T-helper 17 cell (primary cell): ENCODE measurements around the gene ABHD15. TPM values are rescaled to one million over a fixed set of nuclear protein-coding genes. Genes with fewer than 3 reads are reported as not detected.
"Not testable (repeated sequence)": the region's sequence is repeated elsewhere in the genome, so short reads cannot be mapped to it uniquely, and the experiment has no call there.

ENCODE experiments used
- ATAC-seq: fragments of 150-1000 bp; cut with Tn5 transposase; 2 replicates; pipeline ENCODE4 v1.10.0; 2021; ENCODE audit warnings: mild to moderate bottlenecking, moderate library complexity
- DNase-seq, 3 donors: peaks; one replicate each; pipeline versions ENCODE4 v3.0.0 to v3.0.0-alpha.2; 2020 to 2021
- H3K9me3 ChIP-seq: one replicate; pipeline ENCODE4 v1.7.0; 2013; ENCODE audit warnings: low read length, mild to moderate bottlenecking; ENCODE audit not compliant: control insufficient read depth, poor library complexity, severe bottlenecking
- H3K27ac Mint-ChIP-seq: one replicate; pipeline ENCODE4 v1.8.0; 2022; ENCODE audit warnings: mild to moderate bottlenecking, moderate library complexity, mixed read lengths
- H3K27me3 Mint-ChIP-seq: one replicate; pipeline ENCODE4 v1.8.0; 2022; ENCODE audit warnings: mixed read lengths
- H3K36me3 Mint-ChIP-seq: one replicate; pipeline ENCODE4 v1.8.0; 2022; ENCODE audit warnings: low read depth, mixed read lengths
- H3K4me1 Mint-ChIP-seq: one replicate; pipeline ENCODE4 v1.8.0; 2022; ENCODE audit warnings: mild to moderate bottlenecking, mixed read lengths
- H3K4me3 Mint-ChIP-seq: one replicate; pipeline ENCODE4 v1.8.0; 2022; ENCODE audit warnings: mild to moderate bottlenecking, moderate library complexity, mixed read lengths
- total RNA-seq, 4 donors: library from RNA in 2 of 4; stranded (reverse) in 2 of 4; gene quantifications; one replicate each; pipeline ENCODE4 v1.2.3 and lab custom pipeline; 2022 to 2026

The ABHD15 gene
- total RNA-seq, 2 donors from 2014 or later, result 14.2 to 15.6 TPM

GRCh38 chr17:29563816-29564215, 3.0 kb downstream of the ABHD15 start:
- no peak for ATAC-seq
- peaks cover 32% of the 10 kb centered on the region for H3K4me1 Mint-ChIP-seq
- H3K9me3 ChIP-seq, result no peaks in the 10 kb centered on the region
- H3K36me3 Mint-ChIP-seq, result no peaks in the 10 kb centered on the region
- H3K4me3 Mint-ChIP-seq, result no peak overlapping the region
- H3K27me3 Mint-ChIP-seq, result no peaks in the 10 kb centered on the region
- peak overlapping the region; percentile 47 for H3K27ac Mint-ChIP-seq
- no peak for DNase-seq

DNA sequence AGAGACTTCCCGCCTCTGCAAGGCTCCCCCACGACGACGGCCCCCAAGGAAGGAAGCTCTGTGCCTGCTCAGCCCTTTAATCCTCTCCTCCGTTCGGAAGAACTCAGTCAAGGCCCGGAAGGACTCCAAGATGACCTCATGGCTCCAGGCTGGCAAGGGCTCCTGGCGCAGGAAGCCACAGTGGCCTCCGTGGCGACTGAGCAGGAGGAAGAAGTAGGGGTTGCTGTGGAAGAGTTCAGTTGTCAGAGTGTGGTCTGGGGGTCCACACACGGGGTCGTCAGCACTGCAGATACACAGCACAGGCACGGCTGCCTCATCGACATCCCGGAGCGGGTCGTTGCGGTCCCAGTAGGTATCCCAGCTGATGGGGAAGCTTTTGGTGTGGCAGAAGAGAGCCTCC, 4.2 kb downstream of the ABHD15 start:
- Mint-ChIP-seq H3K27me3 (no peaks in the 10 kb centered on the region), H3K36me3 (no peaks in the 10 kb centered on the region), H3K4me3 (no peak overlapping the region), H3K27ac (peak overlapping the region; percentile 90), H3K4me1 (peaks cover 30% of the 10 kb centered on the region)
- H3K9me3 ChIP-seq, result no peaks in the 10 kb centered on the region
- DNase-seq (no peak), ATAC-seq (no peak)

- H3K27me3 Mint-ChIP-seq, result no peaks in the 10 kb centered on the region
- no peaks in the 10 kb centered on the region for H3K36me3 Mint-ChIP-seq
- peak; percentile 5 for ATAC-seq
- no peaks in the 10 kb centered on the region for H3K9me3 ChIP-seq
- DNase-seq, result no peak
- H3K27ac Mint-ChIP-seq, result peak overlapping the region; percentile 90
- H3K4me1 Mint-ChIP-seq, result peaks cover 37% of the 10 kb centered on the region
- H3K4me3 Mint-ChIP-seq, result peak overlapping the region; percentile 33
Measured at GRCh38 chr17:29561554-29562517, 5.0 kb downstream of the ABHD15 start.

- Mint-ChIP-seq H3K27ac (no peak overlapping the region), H3K27me3 (no peaks in the 10 kb centered on the region), H3K4me3 (no peak overlapping the region), H3K36me3 (no peaks in the 10 kb centered on the region), H3K4me1 (peaks cover 31% of the 10 kb centered on the region)
- H3K9me3 ChIP-seq, result no peaks in the 10 kb centered on the region
- ATAC-seq (peak; percentile 28), DNase-seq (no peak)
Measured at GRCh38 chr17:29560316-29560715, 6.5 kb downstream of the ABHD15 start.

GRCh38 chr17:29559640-29560039, 7.2 kb downstream of the ABHD15 start:
- H3K9me3 ChIP-seq, result no peaks in the 10 kb centered on the region
- Mint-ChIP-seq H3K36me3 (no peaks in the 10 kb centered on the region), H3K27me3 (no peaks in the 10 kb centered on the region), H3K4me1 (peaks cover 30% of the 10 kb centered on the region), H3K27ac (no peak overlapping the region), H3K4me3 (no peak overlapping the region)
- ATAC-seq (no peak), DNase-seq (no peak)

DNA sequence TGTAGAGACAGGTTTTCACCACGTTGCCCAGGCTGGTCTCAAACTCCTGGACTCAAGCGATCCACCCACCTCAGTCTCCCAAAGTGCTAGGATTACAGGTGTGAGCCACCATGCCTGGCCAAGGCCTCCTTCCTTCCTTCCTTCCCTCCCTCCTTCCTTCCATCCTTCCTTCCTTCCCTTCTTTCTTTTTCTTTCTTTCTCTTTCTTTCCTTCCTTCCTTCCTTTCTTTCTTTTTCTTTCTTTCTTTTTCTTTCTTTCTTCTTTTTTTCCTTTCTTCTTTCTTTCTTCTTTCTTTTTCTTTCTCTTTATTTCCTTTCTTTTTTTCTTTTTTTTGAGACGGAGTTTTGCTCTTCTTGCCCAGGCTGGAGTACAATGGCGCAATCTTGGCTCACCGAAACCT, 8.7 kb downstream of the ABHD15 start:
- ATAC-seq, H3K4me3 Mint-ChIP-seq, H3K36me3 Mint-ChIP-seq, H3K9me3 ChIP-seq, H3K27me3 Mint-ChIP-seq, DNase-seq: not testable (repeated sequence)
- peak overlapping the region; percentile 1 for H3K27ac Mint-ChIP-seq
- peaks cover 23% of the 10 kb centered on the region for H3K4me1 Mint-ChIP-seq

DNA sequence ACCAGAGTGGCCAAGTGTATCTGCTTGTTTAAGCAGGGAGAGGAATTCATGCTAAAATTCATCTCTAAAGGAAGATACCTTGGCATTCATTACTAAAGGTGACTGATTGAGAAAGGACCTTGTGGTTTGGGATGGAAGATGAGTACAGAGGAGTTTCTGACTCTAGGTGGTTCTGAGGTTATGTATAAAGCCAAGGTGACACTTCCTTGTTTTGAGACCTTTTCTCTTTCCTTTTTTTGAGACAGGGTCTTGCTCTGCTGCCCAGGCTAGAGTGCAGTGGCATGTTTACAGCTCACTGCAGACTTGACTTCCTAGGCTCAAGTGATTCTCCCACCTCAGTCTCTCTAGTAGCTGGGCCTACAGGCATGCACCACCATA, 9.1 kb downstream of the ABHD15 start:
- H3K27ac Mint-ChIP-seq, result no peak overlapping the region
- ATAC-seq (no peak), DNase-seq (no peak)
- peaks cover 21% of the 10 kb centered on the region for H3K4me1 Mint-ChIP-seq
- H3K9me3 ChIP-seq, result no peaks in the 10 kb centered on the region
- H3K36me3 Mint-ChIP-seq, result no peaks in the 10 kb centered on the region
- no peak overlapping the region for H3K4me3 Mint-ChIP-seq
- H3K27me3 Mint-ChIP-seq, result no peaks in the 10 kb centered on the region

GRCh38 chr17:29557085-29557738, 9.6 kb downstream of the ABHD15 start:
- no peaks in the 10 kb centered on the region for H3K36me3 Mint-ChIP-seq
- H3K9me3 ChIP-seq, result no peaks in the 10 kb centered on the region
- H3K27me3 Mint-ChIP-seq, result no peaks in the 10 kb centered on the region
- DNase-seq, result no peak
- no peak overlapping the region for H3K4me3 Mint-ChIP-seq
- H3K27ac Mint-ChIP-seq, result no peak overlapping the region
- no peak for ATAC-seq
- peaks cover 18% of the 10 kb centered on the region for H3K4me1 Mint-ChIP-seq

GRCh38 chr17:29555840-29556239, 11.0 kb downstream of the ABHD15 start:
- H3K4me3 Mint-ChIP-seq, result no peak overlapping the region
- peaks cover 12% of the 10 kb centered on the region for H3K4me1 Mint-ChIP-seq
- DNase-seq (no peak), ATAC-seq (no peak)
- H3K27me3 Mint-ChIP-seq, result no peaks in the 10 kb centered on the region
- no peaks in the 10 kb centered on the region for H3K9me3 ChIP-seq
- no peaks in the 10 kb centered on the region for H3K36me3 Mint-ChIP-seq
- H3K27ac Mint-ChIP-seq, result no peak overlapping the region

GRCh38 chr17:29549177-29549923, 17.5 kb downstream of the ABHD15 start:
- no peaks in the 10 kb centered on the region for H3K9me3 ChIP-seq
- Mint-ChIP-seq H3K27me3 (no peaks in the 10 kb centered on the region), H3K27ac (peak overlapping the region; percentile 37), H3K4me3 (no peak overlapping the region), H3K36me3 (no peaks in the 10 kb centered on the region), H3K4me1 (peaks cover 15% of the 10 kb centered on the region)
- ATAC-seq (peak; percentile 41), DNase-seq (no peak)

GRCh38 chr17:29546830-29547229, 20.0 kb downstream of the ABHD15 start:
- peaks cover 15% of the 10 kb centered on the region for H3K4me1 Mint-ChIP-seq
- H3K4me3 Mint-ChIP-seq, result no peak overlapping the region
- DNase-seq, result no peak
- no peak overlapping the region for H3K27ac Mint-ChIP-seq
- H3K9me3 ChIP-seq, result no peaks in the 10 kb centered on the region
- peaks cover 2% of the 10 kb centered on the region for H3K36me3 Mint-ChIP-seq
- no peaks in the 10 kb centered on the region for H3K27me3 Mint-ChIP-seq
- no peak for ATAC-seq

- Mint-ChIP-seq H3K4me1 (peaks cover 15% of the 10 kb centered on the region), H3K27ac (no peak overlapping the region), H3K27me3 (no peaks in the 10 kb centered on the region), H3K36me3 (peaks cover 2% of the 10 kb centered on the region), H3K4me3 (no peak overlapping the region)
- no peak for ATAC-seq
- no peak for DNase-seq
- H3K9me3 ChIP-seq, result no peaks in the 10 kb centered on the region
Measured at GRCh38 chr17:29546085-29546484, 20.8 kb downstream of the ABHD15 start.

DNA sequence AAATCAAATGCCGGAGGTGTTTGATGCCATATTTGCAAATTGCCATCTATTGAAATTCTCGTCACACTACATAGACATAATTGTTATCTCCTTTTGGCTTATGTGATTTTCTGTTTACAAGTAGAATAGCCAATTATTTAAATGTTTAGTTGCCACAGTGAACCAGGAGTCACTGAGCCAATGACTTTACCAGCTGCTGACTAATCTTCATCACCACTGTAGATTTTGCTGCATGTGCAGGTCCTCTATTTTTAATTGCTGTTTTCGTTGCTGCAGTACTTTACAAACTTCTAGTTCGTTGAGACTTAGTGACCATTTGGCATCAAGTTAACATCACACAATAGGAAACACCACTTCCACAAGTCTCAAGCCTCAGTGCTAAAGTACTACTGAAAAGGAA, 22.8 kb downstream of the ABHD15 start:
- no peaks in the 10 kb centered on the region for H3K27me3 Mint-ChIP-seq
- H3K4me3 Mint-ChIP-seq, result no peak overlapping the region
- H3K27ac Mint-ChIP-seq, result no peak overlapping the region
- H3K9me3 ChIP-seq, result no peaks in the 10 kb centered on the region
- peaks cover 2% of the 10 kb centered on the region for H3K36me3 Mint-ChIP-seq
- ATAC-seq (no peak), DNase-seq (no peak)
- H3K4me1 Mint-ChIP-seq, result peaks cover 7% of the 10 kb centered on the region
